ENCODE measurements around the gene KCNMB2.

- TF ChIP-seq REST (IDR thresholded peaks at IDR 0.05) = no peak
- TF ChIP-seq POLR2A (IDR thresholded peaks at IDR 0.05; ENCODE audit: low read length) = no peak
- no peak for TF ChIP-seq KDM5A (IDR thresholded peaks at IDR 0.05)
- TF ChIP-seq CTCF (IDR thresholded peaks at IDR 0.05) = no peak
- no peak for TF ChIP-seq CHD2 (IDR thresholded peaks at IDR 0.05; ENCODE audit: low read length, partially characterized antibody)
- TF ChIP-seq HES2 (IDR thresholded peaks at IDR 0.05) = no peak
- TF ChIP-seq NR3C1 (IDR thresholded peaks at IDR 0.05) = no peak
- no peak for TF ChIP-seq NFE2L2 (conservative IDR thresholded peaks at IDR 0.05; ENCODE audit: low read length)
These were observed 225.2 kb downstream of the KCNMB2 start for GRCh38 chr3:178761461-178761860.

All from A549 (cell line).